ENCODE measurements around the gene TARS1. TPM values are rescaled to one million over a fixed set of nuclear protein-coding genes. Genes with fewer than 3 reads are reported as not detected.

Gene TARS1
- 130 to 176 TPM (median 134 TPM) in 5 replicates for total RNA-seq (2022; extraction: Qiagen RNA extraction; ENCODE audit: low read depth)

DNA sequence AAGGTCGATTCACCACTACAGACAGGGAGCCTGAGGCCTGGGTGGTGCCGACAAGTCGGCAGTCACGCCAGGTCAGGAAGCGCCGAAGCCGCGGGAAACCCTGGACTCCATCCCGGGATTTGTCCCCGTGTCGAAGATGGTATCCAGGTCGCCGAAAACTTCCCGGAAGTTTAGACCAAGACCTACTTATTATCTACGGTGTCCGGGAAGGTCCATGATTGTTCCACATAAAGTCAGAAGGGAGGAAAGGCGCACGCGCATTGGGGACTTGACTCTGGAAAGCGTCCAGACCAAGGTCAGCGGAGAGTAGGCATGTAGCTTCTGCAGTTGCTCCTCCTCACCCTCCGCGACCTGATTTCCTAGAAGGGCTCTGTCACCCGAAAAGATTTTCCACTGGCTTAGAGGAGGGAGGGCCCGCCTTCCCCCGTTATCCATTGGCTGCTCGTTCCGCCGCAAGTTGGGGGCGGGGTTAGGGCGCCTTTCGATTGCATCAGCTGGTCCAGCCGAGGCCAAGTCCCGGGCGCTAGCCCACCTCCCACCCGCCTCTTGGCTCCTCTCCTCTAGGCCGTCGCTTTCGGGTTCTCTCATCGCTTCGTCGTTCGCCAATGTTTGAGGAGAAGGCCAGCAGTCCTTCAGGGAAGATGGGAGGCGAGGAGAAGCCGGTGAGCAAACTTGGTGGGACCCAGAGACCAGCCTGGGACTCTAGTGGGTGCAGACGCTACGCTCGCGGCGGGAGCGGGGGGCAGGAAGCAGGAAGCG is at the start of gene TARS1:
Gene TARS1 (plus strand): TSS at position 484 of the 759 bp plus-strand sequence. CDS start 122 bp downstream, at position 606.

